GM12891 (cell line): ENCODE results near the gene UBASH3B.
A peak's percentile ranks its signal among the peaks of the same experiment; 100 is the strongest.

Source experiments
- DNase-seq: peaks from one replicate; pipeline ENCODE4 v3.0.0; 2011; ENCODE audit warnings: low spot score; ENCODE audit not compliant: insufficient read length
- FAIRE-seq: peaks from 2 replicates; lab custom pipeline; 2011; peaks lifted over from hg19 to GRCh38; lab: Jason Lieb, UNC
- PAX5 ChIP-seq: IDR thresholded peaks from 2 replicates; pipeline ENCODE4 v1.6.1; 2011; ENCODE audit warnings: low read length, moderate library complexity, mild to moderate bottlenecking; ENCODE audit not compliant: insufficient read depth, severe bottlenecking
- POLR2A ChIP-seq: IDR thresholded peaks from 2 replicates; pipeline ENCODE4 v1.6.1; 2011; ENCODE audit warnings: low read depth, low read length, control low read depth
- POLR2AphosphoS5 ChIP-seq: IDR thresholded peaks from 2 replicates; pipeline ENCODE4 v1.6.1; 2011; ENCODE audit warnings: low read depth, low read length, control low read depth
- POU2F2 ChIP-seq: IDR thresholded peaks from 2 replicates; pipeline ENCODE4 v1.6.1; 2011; ENCODE audit warnings: low read depth, mild to moderate bottlenecking, control low read depth, low read length, moderate library complexity
- SPI1 ChIP-seq: IDR thresholded peaks from 2 replicates; pipeline ENCODE4 v1.6.1; 2011; ENCODE audit warnings: low read depth, low read length, control low read depth
- TAF1 ChIP-seq: IDR thresholded peaks from 2 replicates; pipeline ENCODE4 v1.6.1; 2011; ENCODE audit warnings: low read depth, low read length, control low read depth

UBASH3B gene

DNA sequence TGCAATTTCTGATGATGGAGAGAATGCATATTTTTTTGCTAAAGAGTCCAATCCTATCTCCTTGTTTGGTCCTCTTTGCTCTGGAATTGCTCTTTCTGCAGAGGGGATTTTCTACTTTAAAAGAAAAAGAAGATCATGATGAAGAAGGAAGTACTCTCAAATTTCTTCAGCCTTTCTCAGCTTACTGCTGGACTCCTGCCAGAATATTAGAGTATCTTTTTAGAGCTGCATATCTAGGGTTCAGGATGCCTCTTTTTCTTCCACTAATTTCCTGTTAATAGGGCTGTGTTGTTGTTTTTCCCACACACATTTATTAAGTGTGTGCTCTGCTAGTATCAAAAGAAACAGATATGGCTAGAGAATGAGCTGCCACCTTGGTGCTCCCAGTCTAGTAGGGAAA, 18.2 kb downstream of the UBASH3B start:
- FAIRE-seq = no peak
- TF ChIP-seq SPI1 = no peak
- no peak for TF ChIP-seq POU2F2
- no peak for TF ChIP-seq POLR2A
- TF ChIP-seq PAX5 = no peak
- DNase-seq = no peak

GRCh38 chr11:122676638-122677037, 21.1 kb downstream of the UBASH3B start:
- TF ChIP-seq PAX5 (no peak), TAF1 (no peak), POLR2A (no peak), POU2F2 (no peak), SPI1 (no peak), POLR2AphosphoS5 (no peak)
- DNase-seq = no peak
- FAIRE-seq = no peak

- TF ChIP-seq POLR2AphosphoS5 (no peak), TAF1 (no peak), PAX5 (no peak), POLR2A (no peak), SPI1 (no peak), POU2F2 (no peak)
- DNase-seq = no peak
- FAIRE-seq = no peak
Measured at GRCh38 chr11:122677256-122677655, 21.7 kb downstream of the UBASH3B start.

DNA sequence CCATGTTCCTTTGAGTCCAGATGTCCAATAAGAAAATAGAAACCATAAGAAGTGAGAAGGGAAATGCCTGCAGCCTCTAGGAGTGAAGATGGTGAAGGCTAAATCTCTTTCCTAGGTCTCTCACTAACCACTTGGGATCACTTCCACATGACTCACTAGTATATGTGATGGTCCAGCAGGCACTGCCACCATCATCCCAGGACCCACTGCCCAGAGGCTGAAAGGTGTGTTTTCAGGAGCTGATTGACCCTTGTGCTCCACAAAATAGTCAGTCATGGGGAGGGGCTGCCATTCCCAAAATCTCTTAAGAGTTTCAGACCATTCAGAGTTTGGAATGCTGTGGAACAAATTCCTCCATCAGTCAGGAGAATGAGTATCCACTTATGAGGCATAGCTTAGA, 22.9 kb downstream of the UBASH3B start:
- TF ChIP-seq POLR2AphosphoS5 (no peak), POU2F2 (no peak), POLR2A (no peak), TAF1 (no peak), PAX5 (no peak), SPI1 (no peak)

DNA sequence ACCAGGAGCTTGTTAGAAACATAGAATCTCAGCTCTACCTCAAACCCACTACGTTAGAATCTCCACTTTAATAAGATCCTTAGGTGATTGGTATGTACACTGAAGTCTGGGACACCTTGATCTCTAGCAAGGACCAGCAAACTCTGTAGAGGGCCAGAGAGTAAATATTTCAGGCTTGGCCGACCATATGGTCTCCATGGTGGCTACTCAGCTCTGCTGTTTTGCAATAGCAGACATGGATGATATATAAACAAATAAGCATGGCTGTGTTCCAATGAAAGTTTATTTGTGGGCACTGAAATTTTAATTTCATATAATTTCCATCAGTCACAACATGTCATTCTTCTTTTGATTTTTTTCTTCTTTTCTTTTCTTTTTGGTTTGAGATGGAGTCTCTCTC, 23.9 kb downstream of the UBASH3B start:
- TF ChIP-seq POLR2AphosphoS5 = no peak
- no peak for TF ChIP-seq SPI1
- TF ChIP-seq POU2F2 = no peak
- TF ChIP-seq PAX5 = no peak
- no peak for TF ChIP-seq TAF1
- DNase-seq (no peak), FAIRE-seq (no peak)

More for the DNA sequence above, 22.9 kb downstream of the UBASH3B start:
- FAIRE-seq (no peak), DNase-seq (no peak)

DNA sequence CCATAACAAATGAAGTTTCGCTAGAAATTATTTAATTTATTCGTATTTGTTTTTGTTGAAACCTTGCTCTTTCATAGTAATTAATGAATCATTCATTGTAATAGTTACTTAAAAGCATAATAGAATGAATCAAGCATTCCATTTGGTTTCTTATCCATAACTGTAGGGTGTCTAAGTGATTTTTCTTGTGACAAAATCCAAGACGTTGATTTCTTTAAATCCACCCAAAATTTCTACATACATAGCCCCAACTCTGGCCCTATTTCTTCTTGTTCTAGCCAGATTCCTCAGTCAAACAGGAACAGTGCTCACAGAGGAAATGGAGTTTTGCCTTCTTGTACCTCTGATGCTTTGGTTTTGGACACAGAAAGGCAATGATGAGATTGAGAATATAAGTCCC, 25.5 kb downstream of the UBASH3B start:
- DNase-seq (no peak), FAIRE-seq (no peak)
- TF ChIP-seq POLR2A (no peak), PAX5 (no peak), POLR2AphosphoS5 (no peak), POU2F2 (no peak), SPI1 (no peak), TAF1 (no peak)

DNA sequence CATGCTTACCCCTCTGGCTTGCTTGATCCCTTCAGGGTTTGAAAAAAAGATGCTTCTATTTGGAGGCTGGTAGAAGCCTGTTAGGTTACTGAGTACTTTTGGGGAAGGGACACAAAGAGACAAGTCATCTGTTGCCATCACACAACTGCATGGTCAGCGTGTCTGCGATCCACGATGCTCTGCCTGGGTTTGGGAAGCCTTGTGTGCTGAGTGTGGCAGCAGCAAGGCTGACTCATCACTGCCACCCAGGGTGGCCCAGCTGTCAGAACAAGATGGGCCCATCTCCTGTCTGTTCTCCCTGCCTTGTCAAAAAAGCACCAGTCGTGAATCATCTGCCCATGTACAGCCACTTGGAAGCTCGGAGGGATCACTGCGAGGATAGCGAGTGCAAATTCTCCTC, 26.2 kb downstream of the UBASH3B start:
- peak; percentile 56 for FAIRE-seq
- no peak for TF ChIP-seq POLR2AphosphoS5
- TF ChIP-seq PAX5 = no peak
- TF ChIP-seq POLR2A = no peak
- TF ChIP-seq POU2F2 = no peak
- TF ChIP-seq SPI1 = no peak
- no peak for TF ChIP-seq TAF1
- DNase-seq = no peak

GRCh38 chr11:122682464-122682863, 26.9 kb downstream of the UBASH3B start:
- FAIRE-seq = no peak
- no peak for DNase-seq
- TF ChIP-seq POLR2A (no peak), PAX5 (no peak), TAF1 (no peak), SPI1 (no peak), POLR2AphosphoS5 (no peak), POU2F2 (no peak)

GRCh38 chr11:122685041-122685440, 29.5 kb downstream of the UBASH3B start:
- DNase-seq (no peak), FAIRE-seq (no peak)
- no peak for TF ChIP-seq POLR2AphosphoS5
- TF ChIP-seq POLR2A = no peak
- no peak for TF ChIP-seq POU2F2
- no peak for TF ChIP-seq TAF1
- no peak for TF ChIP-seq SPI1
- TF ChIP-seq PAX5 = no peak

- no peak for TF ChIP-seq POLR2A
- TF ChIP-seq PAX5 = no peak
- TF ChIP-seq POLR2AphosphoS5 = no peak
- no peak for TF ChIP-seq SPI1
- no peak for TF ChIP-seq POU2F2
- no peak for TF ChIP-seq TAF1
- peak; percentile 20 for FAIRE-seq
- no peak for DNase-seq
Measured at GRCh38 chr11:122686111-122686510, 30.6 kb downstream of the UBASH3B start.
